GM10266 (cell line): ENCODE data around the gene ARHGAP45.
A peak's percentile ranks its signal among the peaks of the same experiment; 100 is the strongest.

ENCODE experiments used
- DNase-seq: peaks from one replicate; pipeline ENCODE4 v3.0.0; 2012; ENCODE audit errors: extremely low spot score
- TF ChIP-seq, protein P1 (sequence below): IDR thresholded peaks from 2 replicates; pipeline ENCODE4 v1.5.1; 2012; ENCODE audit warnings: mild to moderate bottlenecking, low read depth; ENCODE audit not compliant: control insufficient read depth, insufficient read depth; ENCODE audit errors: missing control alignments

Gene ARHGAP45

DNA sequence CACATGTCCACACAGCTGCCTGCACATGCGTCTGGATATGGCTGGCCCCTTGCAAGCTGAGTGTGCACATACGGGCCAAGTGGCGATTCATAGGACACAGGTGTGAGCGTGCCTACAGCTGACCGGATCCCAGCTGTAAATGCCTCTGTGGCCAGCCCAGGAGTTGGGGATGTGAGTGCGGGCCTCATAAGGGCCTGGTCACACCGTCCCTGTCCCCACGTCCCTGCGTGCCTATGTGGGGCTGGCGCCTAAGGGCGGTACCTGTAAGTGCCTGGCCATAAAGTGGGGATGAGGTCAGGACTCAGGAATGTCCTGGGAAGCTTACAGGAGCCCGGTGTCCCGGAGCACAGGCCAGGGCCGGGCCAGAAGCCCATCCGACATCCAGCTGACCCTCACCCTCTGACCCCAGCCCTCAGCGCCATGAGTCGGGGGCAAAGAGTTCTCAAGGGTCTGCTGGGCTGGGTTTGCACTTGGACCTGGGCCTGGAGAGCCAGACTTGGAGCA lies 1.3 kb upstream of the ARHGAP45 start:
- TF ChIP-seq, protein P1, sequence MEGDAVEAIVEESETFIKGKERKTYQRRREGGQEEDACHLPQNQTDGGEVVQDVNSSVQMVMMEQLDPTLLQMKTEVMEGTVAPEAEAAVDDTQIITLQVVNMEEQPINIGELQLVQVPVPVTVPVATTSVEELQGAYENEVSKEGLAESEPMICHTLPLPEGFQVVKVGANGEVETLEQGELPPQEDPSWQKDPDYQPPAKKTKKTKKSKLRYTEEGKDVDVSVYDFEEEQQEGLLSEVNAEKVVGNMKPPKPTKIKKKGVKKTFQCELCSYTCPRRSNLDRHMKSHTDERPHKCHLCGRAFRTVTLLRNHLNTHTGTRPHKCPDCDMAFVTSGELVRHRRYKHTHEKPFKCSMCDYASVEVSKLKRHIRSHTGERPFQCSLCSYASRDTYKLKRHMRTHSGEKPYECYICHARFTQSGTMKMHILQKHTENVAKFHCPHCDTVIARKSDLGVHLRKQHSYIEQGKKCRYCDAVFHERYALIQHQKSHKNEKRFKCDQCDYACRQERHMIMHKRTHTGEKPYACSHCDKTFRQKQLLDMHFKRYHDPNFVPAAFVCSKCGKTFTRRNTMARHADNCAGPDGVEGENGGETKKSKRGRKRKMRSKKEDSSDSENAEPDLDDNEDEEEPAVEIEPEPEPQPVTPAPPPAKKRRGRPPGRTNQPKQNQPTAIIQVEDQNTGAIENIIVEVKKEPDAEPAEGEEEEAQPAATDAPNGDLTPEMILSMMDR: no peak
- no peak for DNase-seq

DNA sequence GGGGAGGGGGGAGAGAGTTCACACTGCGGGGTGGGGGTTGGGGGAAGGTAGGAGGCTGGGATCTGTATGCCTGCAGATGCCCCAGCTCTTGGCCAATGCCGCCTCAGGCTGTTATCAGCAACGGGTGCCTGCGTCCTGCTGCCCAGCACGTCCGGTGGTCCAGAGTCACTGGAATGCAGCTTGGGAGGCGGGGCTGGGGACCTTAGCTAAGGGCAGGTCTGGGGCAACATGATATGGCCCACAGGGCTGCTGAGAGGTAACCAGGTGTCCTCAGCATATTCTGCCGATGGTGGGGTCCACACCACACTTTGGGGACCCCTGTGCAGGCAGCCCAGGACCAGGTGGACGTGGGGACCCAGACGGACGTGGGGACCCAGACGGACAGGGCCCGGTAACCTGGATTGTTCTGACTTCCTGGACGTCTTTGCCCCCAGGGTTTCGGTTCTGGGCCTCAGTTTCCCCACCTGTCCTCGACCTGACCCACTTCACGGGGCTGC lies 668 bp upstream of the ARHGAP45 start:
- no peak for DNase-seq
- TF ChIP-seq, protein P1: no peak

DNA sequence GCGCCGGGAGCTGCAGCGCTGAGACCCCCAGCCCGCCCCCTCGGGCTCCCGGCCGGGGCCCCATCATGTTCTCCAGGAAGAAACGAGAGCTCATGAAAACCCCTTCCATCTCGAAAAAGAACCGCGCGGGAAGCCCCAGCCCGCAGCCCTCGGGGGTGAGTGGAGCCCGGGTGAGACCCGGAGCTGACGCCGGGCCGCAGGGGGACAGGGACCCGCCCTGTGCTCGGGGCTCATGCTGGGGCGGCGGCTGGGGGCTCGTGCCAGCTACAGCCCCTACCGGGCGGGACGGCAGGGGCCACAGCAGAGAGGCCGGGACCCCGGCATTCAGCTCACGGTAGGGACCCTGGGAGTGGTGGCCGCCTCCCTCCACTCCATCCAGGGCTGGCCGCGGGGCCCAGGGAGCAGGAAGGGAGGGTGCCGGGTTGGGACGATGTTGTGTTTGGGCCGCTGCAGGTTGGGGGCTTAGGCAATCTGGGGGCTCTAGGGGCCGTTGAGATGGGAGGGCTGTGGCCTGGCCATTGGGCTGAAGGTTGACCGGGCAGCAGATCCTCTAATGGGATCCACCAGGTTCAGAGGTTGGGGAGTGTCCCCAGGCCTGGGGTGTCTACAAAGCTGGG lies 482 bp downstream of the ARHGAP45 start:
- peak; percentile 82 for DNase-seq
- TF ChIP-seq, protein P1: no peak

DNA sequence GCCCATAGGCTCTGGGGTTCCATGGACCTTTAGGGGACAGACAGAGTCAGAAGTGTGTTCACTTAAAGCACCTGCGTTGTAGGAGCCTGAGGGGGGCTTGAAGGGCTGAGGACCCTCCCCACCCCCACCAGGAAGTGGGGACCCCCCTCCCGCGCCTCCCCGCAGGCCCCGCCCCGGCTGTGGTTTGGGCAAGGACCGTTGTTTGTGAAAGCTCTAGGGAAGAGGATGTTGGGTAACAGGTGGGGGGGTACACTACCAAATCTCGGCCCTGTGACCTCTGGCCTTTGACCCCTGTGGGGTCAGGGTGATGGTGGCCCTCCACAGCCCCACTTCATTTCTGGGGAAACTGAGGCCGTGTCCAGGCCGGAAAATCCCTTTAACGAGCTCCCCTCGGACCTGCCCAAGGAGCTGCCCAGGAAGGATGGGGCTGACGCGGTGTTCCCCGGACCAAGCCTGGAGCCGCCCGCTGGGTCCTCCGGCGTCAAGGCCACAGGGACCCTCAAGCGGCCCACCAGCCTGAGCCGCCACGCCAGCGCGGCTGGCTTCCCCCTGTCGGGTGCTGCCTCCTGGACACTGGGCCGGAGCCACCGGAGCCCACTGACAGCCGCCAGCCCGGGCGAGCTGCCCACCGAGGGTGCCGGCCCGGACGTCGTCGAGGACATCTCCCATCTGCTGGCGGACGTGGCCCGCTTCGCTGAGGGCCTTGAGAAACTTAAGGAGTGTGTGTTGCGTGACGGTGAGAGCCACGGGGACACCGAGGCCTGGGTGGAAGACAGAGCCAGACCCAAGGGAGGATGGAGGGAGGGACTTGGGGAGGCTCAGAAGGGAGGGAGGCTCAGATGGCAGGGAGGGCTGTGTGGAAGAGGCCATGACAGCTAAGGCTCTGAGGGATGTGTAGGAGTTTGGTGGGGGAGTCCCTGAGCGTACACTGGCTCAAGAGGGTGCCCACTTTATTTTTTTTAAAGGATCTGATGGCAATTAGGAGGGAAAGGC lies 1.3 kb downstream of the ARHGAP45 start:
- peak; percentile 71 for DNase-seq

DNA sequence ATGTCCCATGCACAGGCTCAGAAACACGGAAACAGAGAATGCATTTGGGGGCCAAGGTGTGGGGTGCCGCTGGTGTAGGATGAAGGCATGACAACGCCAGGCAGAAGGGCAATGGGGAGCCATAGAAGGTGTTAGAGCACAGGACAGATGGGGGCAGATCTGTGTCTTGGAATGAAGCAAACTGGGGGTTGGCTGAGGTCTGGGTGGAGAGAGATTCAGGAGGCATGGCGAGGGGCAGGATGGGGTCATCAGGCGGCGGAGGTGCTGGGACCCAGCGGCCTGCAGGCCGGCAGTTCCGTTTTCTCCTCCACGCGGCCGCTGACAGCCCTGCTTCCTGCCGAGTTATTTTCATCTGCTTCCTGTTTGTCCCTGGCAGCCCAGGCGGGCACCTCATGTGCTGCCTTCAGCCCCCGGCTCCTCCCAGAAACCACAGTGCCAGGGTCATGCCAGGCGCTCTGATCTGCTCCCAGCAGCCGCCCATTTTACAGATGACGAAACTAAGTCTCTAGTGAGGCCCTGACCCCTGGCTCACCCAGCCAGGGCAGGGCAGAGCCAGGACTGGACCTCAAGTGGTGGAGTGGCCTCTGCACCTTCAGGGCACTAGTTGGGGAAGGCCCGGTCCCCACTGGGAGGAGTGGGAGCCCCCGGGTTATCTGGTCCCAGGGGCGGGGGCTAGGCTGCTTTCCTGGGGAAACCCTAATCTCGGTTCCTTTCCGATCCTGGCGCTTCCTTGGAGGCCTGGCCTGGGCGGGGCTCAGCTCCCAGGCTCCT lies 2.2 kb downstream of the ARHGAP45 start:
- TF ChIP-seq, protein P1: no peak
- DNase-seq: peak; percentile 73

More for the DNA sequence above, 1.3 kb downstream of the ARHGAP45 start:
- TF ChIP-seq, protein P1: no peak

DNA sequence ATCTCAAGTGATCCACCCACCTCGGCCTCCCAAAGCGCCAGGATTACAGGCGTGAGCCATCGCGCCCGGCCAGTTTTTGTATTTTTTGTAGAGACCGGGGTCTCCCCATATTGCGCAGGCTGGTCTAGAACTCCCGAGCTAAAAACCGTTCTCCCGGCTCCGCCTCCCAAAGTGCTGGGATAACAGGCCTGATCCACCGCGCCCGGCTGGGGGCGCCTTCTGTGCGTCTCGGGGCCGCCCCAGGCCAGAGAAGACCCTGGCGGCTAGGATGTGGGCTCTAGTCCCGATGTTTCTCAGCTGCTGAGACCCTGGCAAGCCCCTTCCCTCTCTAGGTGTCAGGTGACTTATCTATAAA lies 3.6 kb downstream of the ARHGAP45 start:
- TF ChIP-seq, protein P1: no peak
- no peak for DNase-seq
